Stimulated activated CD4-positive, alpha-beta T cell treated with anti-CD3 and anti-CD28 coated beads, TNF-alpha, amount 100 ng/mL, for 1 hour (primary cell): ENCODE data around the gene CUL7.
"Not testable (repeated sequence)": the region's sequence is repeated elsewhere in the genome, so short reads cannot be mapped to it uniquely, and the experiment has no call there.

Experiments used
- DNase-seq, 3 donors: peaks; one replicate each; pipeline ENCODE4 v3.0.0-alpha.2; 2020; ENCODE audit warnings: low read depth in 3 of 3, low spot score in 1 of 3

The CUL7 gene

GRCh38 chr6:43053545-43054205, at the start of gene CUL7:
CUL7 (minus strand) TSS chr6:43053851; CDS start chr6:43052788, 1,063 bp downstream.
- peak; percentile 66 to 82 (median 79) for DNase-seq

DNA sequence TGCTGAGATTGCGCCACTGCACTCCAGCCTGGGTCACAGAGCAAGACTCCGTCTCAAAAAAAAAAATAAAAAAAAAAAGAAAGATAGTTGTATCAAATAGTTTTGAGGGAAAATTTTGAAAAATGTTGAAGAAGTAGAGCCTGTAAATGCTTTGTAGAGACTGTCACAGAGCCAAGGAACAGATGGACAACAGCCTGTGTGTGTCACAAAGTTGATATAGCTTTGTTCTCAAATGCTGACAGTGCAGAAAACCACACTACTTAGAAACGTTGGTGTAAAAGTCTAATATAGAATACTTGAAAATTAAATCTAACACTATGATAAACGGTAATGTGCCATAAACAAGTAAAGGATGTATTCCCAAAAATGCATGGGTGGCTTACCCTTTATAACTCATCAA, 47.8 kb upstream of the CUL7 start:
- DNase-seq: no peak

- no peak for DNase-seq
Measured at GRCh38 chr6:43097502-43097901, 43.9 kb upstream of the CUL7 start.

DNA sequence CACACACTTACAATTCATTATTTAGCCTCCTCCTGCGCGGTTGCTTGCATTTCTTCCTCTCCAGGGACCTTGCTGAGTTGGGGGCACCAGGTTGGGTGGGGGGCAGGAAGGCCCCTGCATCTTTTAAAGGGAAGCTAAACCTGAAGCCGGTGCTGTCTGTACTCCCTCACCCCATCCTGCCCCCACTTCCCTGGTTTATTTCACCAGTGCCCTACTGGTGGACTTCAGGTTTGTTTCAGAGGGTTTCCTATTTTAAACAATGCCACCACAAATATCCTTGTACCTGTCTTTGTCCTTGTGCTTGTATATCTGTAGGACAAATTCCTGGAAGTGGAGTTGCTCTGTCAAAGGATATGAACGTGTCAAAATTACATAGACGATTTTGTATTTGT, 43.4 kb upstream of the CUL7 start:
- DNase-seq: no peak

DNA sequence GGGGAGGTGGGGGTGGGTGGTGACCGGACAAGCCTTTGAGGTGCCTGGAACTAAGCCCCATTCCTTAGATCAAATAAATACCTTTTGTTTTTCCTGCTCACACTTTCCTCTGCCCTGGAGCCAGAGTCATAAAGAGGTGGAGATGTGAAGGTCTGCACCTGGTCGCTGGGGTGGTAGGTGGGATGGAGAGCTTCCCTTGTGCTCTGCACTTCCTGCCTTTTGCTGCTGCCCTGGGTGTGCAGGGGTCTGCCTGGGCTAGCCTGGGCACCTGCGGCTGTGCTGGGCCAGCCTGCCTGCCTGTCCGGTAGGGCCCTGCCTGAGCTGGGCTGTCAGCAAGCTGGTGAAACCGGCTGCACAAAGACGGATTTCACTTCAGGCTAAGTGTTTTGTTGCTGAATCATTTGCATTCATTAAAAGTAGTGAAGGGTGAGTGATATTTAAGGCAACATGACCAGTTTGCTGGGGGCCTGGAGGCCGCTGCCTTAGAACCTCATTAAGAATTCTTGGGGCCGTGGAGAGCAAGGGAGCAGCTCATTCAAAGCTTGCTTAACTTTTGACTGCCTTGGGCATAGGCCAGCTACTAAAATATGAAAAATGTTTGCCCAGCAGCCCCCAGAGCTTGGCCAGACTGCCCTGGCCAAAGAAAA, 42.9 kb upstream of the CUL7 start:
- DNase-seq: no peak

- DNase-seq: no peak
Measured at GRCh38 chr6:43095939-43096338, 42.3 kb upstream of the CUL7 start.

DNA sequence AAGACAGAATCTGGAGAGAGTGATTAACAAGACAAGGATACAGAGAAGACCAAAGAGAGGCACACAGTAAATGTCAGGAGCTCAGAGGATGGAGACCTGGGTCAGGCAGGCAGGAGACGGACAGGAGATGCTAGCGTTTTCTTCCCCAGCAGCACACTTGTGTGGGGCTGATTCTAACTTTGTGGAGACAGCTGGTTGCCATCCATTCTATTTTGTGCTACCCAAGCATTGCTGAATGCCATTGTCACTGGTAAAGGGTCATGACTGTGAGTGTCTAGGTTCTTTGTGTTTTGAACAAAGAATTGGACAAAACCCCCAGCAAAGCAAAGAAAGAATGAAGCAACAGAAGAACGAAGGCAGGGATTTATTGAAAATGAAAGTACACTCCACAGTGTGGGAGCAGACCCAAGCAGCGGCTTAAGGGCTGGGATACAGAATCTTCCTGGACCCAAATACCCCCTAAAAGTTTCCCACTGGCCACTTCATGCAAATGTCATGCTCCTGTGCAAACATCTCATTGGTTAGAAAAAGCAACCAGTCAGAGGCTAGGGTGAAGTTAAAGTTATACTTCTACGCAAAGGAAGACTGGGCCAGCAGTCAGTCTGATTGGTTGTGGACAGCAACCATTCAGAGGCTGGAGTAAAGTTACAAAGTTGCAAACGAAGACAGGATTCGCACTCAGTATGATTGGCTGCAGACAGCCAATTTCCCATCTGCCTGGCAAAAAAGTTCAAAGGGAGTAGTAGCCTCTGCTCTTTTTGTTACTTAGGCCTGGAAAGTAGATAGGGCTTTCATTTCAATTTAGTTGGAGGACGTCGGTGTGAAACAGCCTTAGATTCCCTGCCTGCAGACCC, 40.0 kb upstream of the CUL7 start:
- no peak for DNase-seq

DNA sequence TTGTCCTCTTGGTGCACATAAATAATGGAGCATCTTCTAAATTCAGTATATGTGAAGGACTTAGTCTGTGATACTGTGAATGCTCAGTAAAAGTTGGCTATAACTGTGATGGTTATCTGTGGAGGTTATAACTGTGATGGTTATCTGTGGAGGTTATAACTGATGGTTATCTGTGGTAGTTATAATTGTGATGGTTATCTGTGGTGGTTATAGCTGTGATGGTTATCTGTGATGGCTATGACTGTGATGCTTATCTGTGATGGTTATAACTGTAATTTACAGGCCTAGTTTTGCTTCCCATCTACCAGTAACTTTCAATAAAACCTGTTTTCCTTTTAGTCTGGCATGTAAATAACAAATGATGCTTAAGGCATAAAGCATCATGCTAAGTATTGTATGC, 39.0 kb upstream of the CUL7 start:
- DNase-seq: no peak

GRCh38 chr6:43091436-43091991, 37.9 kb upstream of the CUL7 start:
- DNase-seq: no peak

GRCh38 chr6:43091020-43091419, 37.4 kb upstream of the CUL7 start:
- no peak for DNase-seq

- no peak for DNase-seq
Measured at GRCh38 chr6:43090559-43090956, 36.9 kb upstream of the CUL7 start.

- no peak for DNase-seq
Measured at GRCh38 chr6:43089874-43090558, 36.4 kb upstream of the CUL7 start.

GRCh38 chr6:43089467-43089866, 35.8 kb upstream of the CUL7 start:
- no peak for DNase-seq

DNA sequence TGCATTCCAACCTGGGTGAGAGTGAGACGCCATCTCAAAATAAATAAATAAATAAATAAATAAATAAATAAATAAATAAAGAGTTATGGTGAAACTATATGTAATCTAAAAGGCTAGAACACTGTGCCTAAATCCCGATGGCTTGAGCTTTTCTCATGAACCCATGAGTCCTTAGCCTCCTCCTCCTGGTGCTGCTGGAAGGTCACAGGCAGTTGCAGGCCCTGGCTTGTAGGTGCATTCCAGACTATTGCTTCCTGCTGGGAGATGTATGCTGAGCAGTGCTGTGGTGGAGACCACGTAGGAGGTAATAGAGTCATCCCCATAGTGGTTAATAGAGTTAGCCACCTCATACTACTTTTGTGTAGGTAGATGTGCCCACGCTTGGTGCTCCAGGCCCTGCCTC, 35.0 kb upstream of the CUL7 start:
- DNase-seq: no peak

GRCh38 chr6:43086022-43086658, 32.5 kb upstream of the CUL7 start:
- DNase-seq: no peak

DNA sequence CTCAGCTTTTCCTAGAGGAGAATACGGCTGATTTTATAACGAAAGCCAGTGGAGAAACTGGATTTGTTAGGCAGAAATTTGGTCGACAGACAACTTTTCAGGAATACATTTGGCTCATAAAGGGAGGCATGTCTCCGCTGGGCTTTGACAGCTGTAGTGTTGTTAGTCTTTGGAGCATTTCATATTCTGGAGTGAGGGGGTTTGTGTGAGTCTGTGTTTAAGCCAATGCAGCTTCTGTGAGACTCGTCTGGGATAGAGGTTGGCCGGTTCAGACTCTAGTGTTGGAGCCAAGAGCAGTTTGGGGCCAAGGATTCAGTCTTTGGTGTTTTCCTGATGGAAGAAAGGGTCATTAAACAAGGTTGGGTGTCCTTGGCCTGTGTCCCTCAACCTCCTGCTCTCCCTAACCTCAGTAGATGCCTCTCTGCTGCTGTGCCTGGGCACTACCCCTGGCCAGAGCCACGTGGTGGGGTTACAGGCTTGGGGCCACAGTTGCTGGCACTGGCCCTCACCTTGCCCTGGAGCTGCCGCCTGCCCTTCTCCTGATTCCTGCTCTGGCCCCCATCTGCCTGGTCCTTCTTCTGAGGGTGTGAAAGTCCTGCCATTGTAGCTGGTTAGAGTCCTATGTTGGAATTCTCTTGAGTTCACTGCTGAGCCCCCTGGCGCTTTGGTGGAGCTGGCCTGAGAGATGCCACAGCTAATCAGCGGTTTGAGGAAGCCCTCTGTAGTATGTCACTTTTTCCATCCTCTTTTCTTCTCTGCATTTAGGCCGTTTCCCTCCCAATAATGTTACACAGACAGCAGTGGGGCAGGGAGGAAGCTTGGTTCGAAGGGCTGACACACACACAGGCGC, 29.4 kb upstream of the CUL7 start:
- no peak for DNase-seq

- DNase-seq: not testable (repeated sequence)
Measured at GRCh38 chr6:43081922-43082321, 28.3 kb upstream of the CUL7 start.

DNA sequence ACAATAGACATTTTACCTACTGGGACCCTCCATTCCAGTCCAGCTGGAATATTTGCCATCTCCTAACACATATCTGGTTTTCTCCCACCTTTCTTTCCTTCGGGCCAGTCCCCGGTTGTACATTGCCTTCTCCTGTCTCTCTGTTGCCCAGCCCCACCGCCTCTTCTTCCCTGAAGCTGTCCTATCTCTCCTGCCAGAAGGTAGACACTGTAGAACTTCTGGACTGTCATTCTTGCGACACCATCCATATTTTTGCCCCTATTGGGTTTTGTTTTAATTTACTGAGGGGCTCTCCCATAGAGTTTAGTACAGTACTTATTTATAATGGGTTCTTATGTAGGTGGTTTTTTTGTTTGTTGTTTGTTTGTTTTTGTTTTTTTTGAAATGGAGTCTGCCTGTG, 27.4 kb upstream of the CUL7 start:
- DNase-seq: no peak

GRCh38 chr6:43078691-43079090, 25.0 kb upstream of the CUL7 start:
- no peak for DNase-seq

DNA sequence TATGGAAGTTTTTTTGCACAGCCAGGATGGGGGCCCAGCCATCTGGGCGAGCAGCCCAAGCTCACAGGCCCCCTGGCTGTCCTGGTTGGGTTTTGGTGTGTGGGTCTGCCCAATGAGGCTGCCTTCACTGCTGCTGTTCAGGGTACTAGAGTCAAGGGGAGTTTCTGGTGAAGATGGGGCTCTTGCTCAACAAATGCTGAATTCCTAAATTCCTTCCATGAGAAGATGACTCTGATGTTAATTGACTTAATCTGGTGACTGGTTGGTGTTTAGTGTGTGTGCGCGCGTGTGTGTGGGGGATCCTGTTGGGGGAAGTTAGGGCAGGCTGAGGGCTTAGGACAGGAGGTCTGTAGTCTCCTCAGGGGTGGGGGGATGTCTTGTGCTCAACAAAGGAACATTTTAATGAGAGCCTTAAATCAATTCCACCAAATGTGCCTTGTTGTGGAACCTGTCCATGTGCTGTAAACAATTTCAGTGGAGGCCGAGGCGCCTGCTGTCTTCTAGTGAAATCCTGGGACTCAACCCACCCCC, 24.4 kb upstream of the CUL7 start:
- no peak for DNase-seq
